Caco-2 (cell line): ENCODE measurements around the gene RFTN1. TPM values are rescaled to one million over a fixed set of nuclear protein-coding genes. Genes with fewer than 3 reads are reported as not detected.

Experiments
- Bru-seq: library from RNA; stranded (reverse); fragments of 400-500 nt; gene quantifications from one replicate; lab custom pipeline; 2021; lab: Mats Ljungman, UMichigan
- BruChase-seq, 2 experiments: library from RNA; stranded (reverse); fragments of 400-500 nt; gene quantifications; one replicate each; lab custom pipeline; 2021; lab: Mats Ljungman, UMichigan
- BruUV-seq: library from RNA; stranded (reverse); fragments of 400-500 nt; replicated peaks from 2 replicates; lab custom pipeline; 2021; lab: Mats Ljungman, UMichigan
- CTCF ChIA-PET: fragments of 300-600 bp; sonication (Branson Sonifier 250); formaldehyde crosslinking; loops from one replicate; lab custom pipeline; 2022; ENCODE audit warnings: antibody characterized with exemption; lab: Charles Lee
- POLR2A ChIA-PET: fragments of 300-600 bp; sonication (Branson Sonifier 250); formaldehyde crosslinking; loops from one replicate; lab custom pipeline; 2022; ENCODE audit warnings: antibody characterized with exemption; lab: Charles Lee
- DNase-seq, 2 experiments: peaks; one replicate each; pipeline versions ENCODE4 v3.0.0 to v3.0.0-alpha.2; 2020 to 2022
- H3K27me3 ChIP-seq: replicated peaks from 2 replicates; pipeline ENCODE4 v1.6.0; 2011; ENCODE audit warnings: low read length; ENCODE audit not compliant: control insufficient read depth, insufficient read depth
- H3K36me3 ChIP-seq: 2 replicates; pipeline ENCODE4 v1.5.1; 2011; ENCODE audit warnings: low read length; ENCODE audit not compliant: control insufficient read depth, insufficient read depth
- H3K4me1 ChIP-seq: fragments of 250-450 bp; sonication (Bioruptor Pico); 2 replicates; pipeline ENCODE4 v1.5.1; 2020; ENCODE audit warnings: mild to moderate bottlenecking
- H3K4me3 ChIP-seq: 2 replicates; pipeline ENCODE4 v1.5.1; 2011; ENCODE audit warnings: low read depth, mild to moderate bottlenecking, control low read depth, low read length
- H3K9me3 ChIP-seq: fragments of 250-450 bp; sonication (Bioruptor Pico); 2 replicates; pipeline ENCODE4 v1.5.1; 2020; ENCODE audit warnings: mild to moderate bottlenecking, moderate library complexity
- H3K27ac Mint-ChIP-seq: one replicate; pipeline ENCODE4 v1.8.0; 2022; ENCODE audit warnings: mixed read lengths; ENCODE audit not compliant: unreplicated experiment
- H3K27me3 Mint-ChIP-seq: one replicate; pipeline ENCODE4 v1.8.0; 2022; ENCODE audit warnings: mixed read lengths; ENCODE audit not compliant: insufficient read depth, unreplicated experiment
- H3K36me3 Mint-ChIP-seq: one replicate; pipeline ENCODE4 v1.8.0; 2022; ENCODE audit warnings: mild to moderate bottlenecking, mixed read lengths; ENCODE audit not compliant: insufficient read depth, unreplicated experiment
- H3K4me1 Mint-ChIP-seq: one replicate; pipeline ENCODE4 v1.8.0; 2022; ENCODE audit warnings: low read depth, mixed read lengths; ENCODE audit not compliant: unreplicated experiment
- H3K4me3 Mint-ChIP-seq: one replicate; pipeline ENCODE4 v1.8.0; 2022; ENCODE audit warnings: mild to moderate bottlenecking, moderate library complexity, mixed read lengths; ENCODE audit not compliant: unreplicated experiment
- H3K9me3 Mint-ChIP-seq: one replicate; pipeline ENCODE4 v1.8.0; 2022; ENCODE audit warnings: mixed read lengths; ENCODE audit not compliant: unreplicated experiment
- intact Hi-C: fragments of 100-400 bp; cut with micrococcal nuclease; formaldehyde crosslinking; loops from one replicate; pipeline ENCODE4 v1.10.0; 2022; ENCODE audit not compliant: unreplicated experiment
- long read RNA-seq: library from polyadenylated mRNA; stranded (forward); transcript quantifications from one replicate; pipeline ENCODE4 v2.0.0, GENCODE V29; 2022
- total RNA-seq: library from RNA; stranded (reverse); gene quantifications from 2 replicates; pipeline ENCODE4 v1.2.3, GENCODE V29; 2022
- TF ChIP-seq, protein P1 (sequence below), 2 experiments: fragments of 200-600 bp in 1 of 2; IDR thresholded peaks; 1 replicate in 1 of 2; 2 replicates in 1 of 2; pipeline versions ENCODE4 v1.5.1 to v1.8.0; 2011 to 2022; ENCODE audit warnings: antibody characterized with exemption in 1 of 2, control low read depth in 1 of 2, inconsistent platforms in 1 of 2, low read depth in 1 of 2, low read length in 1 of 2, mild to moderate bottlenecking in 1 of 2, moderate library complexity in 1 of 2; ENCODE audit not compliant: insufficient read depth in 1 of 2, severe bottlenecking in 1 of 2, unreplicated experiment in 1 of 2

RFTN1 gene, protein sequence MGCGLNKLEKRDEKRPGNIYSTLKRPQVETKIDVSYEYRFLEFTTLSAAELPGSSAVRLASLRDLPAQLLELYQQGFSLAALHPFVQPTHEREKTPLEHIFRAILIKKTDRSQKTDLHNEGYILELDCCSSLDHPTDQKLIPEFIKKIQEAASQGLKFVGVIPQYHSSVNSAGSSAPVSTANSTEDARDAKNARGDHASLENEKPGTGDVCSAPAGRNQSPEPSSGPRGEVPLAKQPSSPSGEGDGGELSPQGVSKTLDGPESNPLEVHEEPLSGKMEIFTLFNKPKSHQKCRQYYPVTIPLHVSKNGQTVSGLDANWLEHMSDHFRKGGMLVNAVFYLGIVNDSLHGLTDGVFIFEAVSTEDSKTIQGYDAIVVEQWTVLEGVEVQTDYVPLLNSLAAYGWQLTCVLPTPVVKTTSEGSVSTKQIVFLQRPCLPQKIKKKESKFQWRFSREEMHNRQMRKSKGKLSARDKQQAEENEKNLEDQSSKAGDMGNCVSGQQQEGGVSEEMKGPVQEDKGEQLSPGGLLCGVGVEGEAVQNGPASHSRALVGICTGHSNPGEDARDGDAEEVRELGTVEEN
- total RNA-seq (8.3 and 10.2 TPM in 2 replicates), Bru-seq, nascent RNA (percentile 54 among the genes with signal in this experiment), BruChase-seq, experiment 1, labeled RNA remaining after a 2-hour chase (percentile 47 among the genes with signal in this experiment), BruChase-seq, experiment 2, labeled RNA remaining after a 6-hour chase (percentile 46 among the genes with signal in this experiment)
- long read RNA-seq, partial matches to known transcripts: 1 of 10 reads
- long read RNA-seq, other reads (novel, unspliced or antisense): 6 of 10 reads

DNA sequence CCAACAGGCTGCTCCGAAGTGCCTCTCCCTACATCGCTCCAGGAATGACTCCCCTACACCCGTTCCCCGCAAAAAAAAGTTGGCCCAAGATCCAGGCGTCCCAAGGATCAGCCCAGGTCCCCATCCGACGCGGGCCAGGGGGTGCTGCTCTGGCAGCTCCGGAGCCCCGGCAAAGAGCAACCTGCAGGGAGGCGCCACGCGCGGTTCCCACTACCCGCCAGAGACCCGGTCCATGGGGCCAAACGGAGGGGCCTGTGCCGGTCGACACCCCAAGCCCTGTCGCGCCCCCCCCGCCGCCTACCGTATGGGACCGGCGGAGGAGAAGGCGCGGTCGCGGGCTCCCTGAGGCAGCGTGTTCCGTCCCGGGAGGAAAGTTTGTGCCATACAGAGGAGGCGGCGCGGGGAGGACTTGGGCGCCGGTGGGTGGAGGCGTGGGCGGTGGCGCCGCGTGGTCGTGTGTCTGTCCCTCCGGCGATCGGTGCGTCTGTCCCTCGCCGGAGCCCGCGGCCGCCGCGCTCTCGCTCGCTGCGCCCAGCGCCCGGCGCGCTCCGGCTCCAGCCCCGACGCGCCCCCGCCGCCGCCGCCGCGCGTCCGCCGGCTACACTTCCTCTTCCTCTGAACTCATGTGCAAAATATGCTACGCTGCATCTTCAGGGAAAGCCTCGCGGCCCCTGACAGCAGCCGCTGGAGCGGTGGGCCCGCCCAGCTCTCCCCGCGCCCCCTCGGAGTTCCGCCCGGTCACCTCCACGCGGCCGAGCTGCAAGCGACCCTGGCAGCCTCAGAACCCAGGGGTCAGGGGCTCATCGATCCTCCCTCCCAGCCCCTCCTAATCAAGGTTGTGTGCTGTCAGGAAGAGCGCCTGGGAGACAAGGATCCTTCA, at the start of gene RFTN1:
TSS of gene RFTN1 (minus strand) at position 559 of the 880 bp plus-strand sequence. CDS start 19,830 bp downstream, outside the sequence.
- Histone ChIP-seq H3K4me1 (peaks cover 7% of the 10 kb centered on the region; the same call in 1 of the 2 replicates), H3K27me3 (no peaks in the 10 kb centered on the region), H3K4me3 (peak within 1 kb of the TSS; percentile 72), H3K36me3 (no peaks in the 10 kb centered on the region), H3K9me3 (no peaks in the 10 kb centered on the region)
- intact Hi-C loops: loop anchor here (2.0 kb wide), 1 partner anchor 31 kb away; no protein-coding TSS in a partner anchor
- POLR2A ChIA-PET: interaction anchor here (0.6 kb wide), 1 partner anchor 261 kb away, joined by 4 read pairs; no protein-coding TSS in a partner anchor
- no peak within 1 kb of the TSS for H3K27ac Mint-ChIP-seq
- no peaks in the 10 kb centered on the region for H3K36me3 Mint-ChIP-seq
- H3K4me3 Mint-ChIP-seq: peak within 1 kb of the TSS; percentile 77
- no peaks in the 10 kb centered on the region for H3K9me3 Mint-ChIP-seq
- CTCF ChIA-PET: interaction anchor here (0.8 kb wide), 1 partner anchor 223 kb away, joined by 3 read pairs; no protein-coding TSS in a partner anchor
- peak in 1 of 2 experiments; percentile 54 for DNase-seq
- TF ChIP-seq, protein P1, sequence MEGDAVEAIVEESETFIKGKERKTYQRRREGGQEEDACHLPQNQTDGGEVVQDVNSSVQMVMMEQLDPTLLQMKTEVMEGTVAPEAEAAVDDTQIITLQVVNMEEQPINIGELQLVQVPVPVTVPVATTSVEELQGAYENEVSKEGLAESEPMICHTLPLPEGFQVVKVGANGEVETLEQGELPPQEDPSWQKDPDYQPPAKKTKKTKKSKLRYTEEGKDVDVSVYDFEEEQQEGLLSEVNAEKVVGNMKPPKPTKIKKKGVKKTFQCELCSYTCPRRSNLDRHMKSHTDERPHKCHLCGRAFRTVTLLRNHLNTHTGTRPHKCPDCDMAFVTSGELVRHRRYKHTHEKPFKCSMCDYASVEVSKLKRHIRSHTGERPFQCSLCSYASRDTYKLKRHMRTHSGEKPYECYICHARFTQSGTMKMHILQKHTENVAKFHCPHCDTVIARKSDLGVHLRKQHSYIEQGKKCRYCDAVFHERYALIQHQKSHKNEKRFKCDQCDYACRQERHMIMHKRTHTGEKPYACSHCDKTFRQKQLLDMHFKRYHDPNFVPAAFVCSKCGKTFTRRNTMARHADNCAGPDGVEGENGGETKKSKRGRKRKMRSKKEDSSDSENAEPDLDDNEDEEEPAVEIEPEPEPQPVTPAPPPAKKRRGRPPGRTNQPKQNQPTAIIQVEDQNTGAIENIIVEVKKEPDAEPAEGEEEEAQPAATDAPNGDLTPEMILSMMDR (IDR thresholded peaks at IDR 0.05; ENCODE audit: insufficient read depth in 1 of 2, low read depth in 1 of 2, low read length in 1 of 2, severe bottlenecking in 1 of 2, unreplicated experiment in 1 of 2): no peak
- BruUV-seq: no TSS peak
- no peaks in the 10 kb centered on the region for H3K4me1 Mint-ChIP-seq
- no peaks in the 10 kb centered on the region for H3K27me3 Mint-ChIP-seq

DNA sequence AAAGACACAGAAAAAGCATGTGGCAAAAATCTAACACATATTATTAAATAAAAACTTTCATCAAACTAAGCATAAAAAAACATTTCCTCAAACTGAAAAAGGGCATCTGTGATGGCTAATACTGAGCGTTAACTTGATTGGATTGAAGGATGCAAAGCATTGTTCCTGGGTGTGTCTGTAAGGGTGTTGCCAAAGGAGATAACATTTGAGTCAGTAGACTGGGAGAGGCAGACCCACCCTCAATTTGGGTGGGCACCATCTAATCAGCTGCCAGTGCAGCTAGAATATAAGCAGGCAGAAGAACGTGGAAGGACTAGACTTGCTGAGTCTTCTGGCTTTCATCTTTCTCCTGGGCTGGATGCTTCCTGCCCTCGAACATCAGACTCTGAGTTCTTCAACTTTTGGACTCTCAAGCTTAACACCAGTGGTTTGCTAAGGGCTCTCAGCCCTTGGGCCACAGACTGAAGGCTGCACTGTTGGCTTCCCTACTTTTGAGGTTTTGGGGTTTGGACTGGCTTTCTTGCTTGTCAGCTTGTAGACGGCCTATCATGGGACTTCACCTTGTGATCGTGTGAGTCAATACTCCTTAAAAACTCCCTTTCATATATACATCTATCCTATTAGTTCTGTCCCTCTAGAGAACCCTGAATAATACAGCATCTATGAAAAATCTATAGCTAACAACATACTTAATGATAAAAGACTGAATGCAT, 46.3 kb upstream of the RFTN1 start:
- no peak overlapping the region for H3K4me3 ChIP-seq
- Mint-ChIP-seq H3K36me3 (no peaks in the 10 kb centered on the region), H3K27me3 (no peaks in the 10 kb centered on the region), H3K4me1 (no peaks in the 10 kb centered on the region), H3K4me3 (no peak overlapping the region), H3K27ac (no peak overlapping the region), H3K9me3 (no peaks in the 10 kb centered on the region)
- no peaks in the 10 kb centered on the region for H3K9me3 ChIP-seq
- no peaks in the 10 kb centered on the region for H3K27me3 ChIP-seq
- DNase-seq: no peak
- CTCF ChIA-PET: no interaction called here
- TF ChIP-seq, protein P1 (IDR thresholded peaks at IDR 0.05; ENCODE audit: insufficient read depth in 1 of 2, low read depth in 1 of 2, low read length in 1 of 2, severe bottlenecking in 1 of 2, unreplicated experiment in 1 of 2): no peak
- intact Hi-C loops: loop anchor here (10.0 kb wide), 1 partner anchor 375 kb away; no protein-coding TSS in a partner anchor
- H3K36me3 ChIP-seq: no peaks in the 10 kb centered on the region
- no TSS peak for BruUV-seq
- no peaks in the 10 kb centered on the region for H3K4me1 ChIP-seq
- POLR2A ChIA-PET: no interaction called here
